CD14-positive monocyte (primary cell): ENCODE measurements around the gene NCF2. TPM values are rescaled to one million over a fixed set of nuclear protein-coding genes. Genes with fewer than 3 reads are reported as not detected.
A peak's percentile ranks its signal among the peaks of the same experiment; 100 is the strongest.

ENCODE experiments used
- DNase-seq, 3 donors: peaks; one replicate each; pipeline ENCODE4 v3.0.0-alpha.2; 2011 to 2022
- H2AFZ ChIP-seq: 2 replicates; pipeline ENCODE4 v1.6.0; 2012; ENCODE audit warnings: mild to moderate bottlenecking, low read depth, low read length, inconsistent platforms; ENCODE audit not compliant: insufficient read depth, poor library complexity, severe bottlenecking
- H3K27ac ChIP-seq, 2 donors: 1 replicate in 1 of 2; 2 replicates in 1 of 2; pipeline ENCODE4 v1.5.1; 2012 to 2013; ENCODE audit warnings: low read length in 2 of 2, control low read depth in 1 of 2, inconsistent platforms in 1 of 2, low read depth in 1 of 2, mild to moderate bottlenecking in 1 of 2
- H3K27me3 ChIP-seq, 2 donors: one replicate each; pipeline versions ENCODE4 v1.6.0 to v1.6.1; 2011 to 2013; ENCODE audit warnings: low read length in 2 of 2; ENCODE audit not compliant: control insufficient read depth in 2 of 2, insufficient read depth in 2 of 2
- H3K36me3 ChIP-seq, 2 donors: replicated peaks in 1 of 2; 1 replicate in 1 of 2; 2 replicates in 1 of 2; pipeline versions ENCODE4 v1.5.1 to v1.6.1; 2012 to 2013; ENCODE audit warnings: low read length in 2 of 2, control low read depth in 1 of 2, inconsistent platforms in 1 of 2, mild to moderate bottlenecking in 1 of 2; ENCODE audit not compliant: insufficient read depth in 2 of 2, control insufficient read depth in 1 of 2
- H3K4me1 ChIP-seq, 2 donors: 1 replicate in 1 of 2; 2 replicates in 1 of 2; pipeline versions ENCODE4 v1.5.1 to v1.6.1; 2012 to 2013; ENCODE audit warnings: low read length in 2 of 2, control low read depth in 1 of 2, inconsistent platforms in 1 of 2, mild to moderate bottlenecking in 1 of 2, moderate library complexity in 1 of 2; ENCODE audit not compliant: insufficient read depth in 2 of 2, control insufficient read depth in 1 of 2
- H3K4me2 ChIP-seq: replicated peaks from 2 replicates; pipeline ENCODE3; 2012; ENCODE audit warnings: low read length, moderate library complexity, mild to moderate bottlenecking; ENCODE audit not compliant: poor library complexity, severe bottlenecking; ENCODE audit errors: extremely low read depth
- H3K4me3 ChIP-seq, 3 experiments: fragments of 200-600 bp in 1 of 3; sonication (generic) in 1 of 3; replicated peaks in 1 of 3; 1 replicate in 2 of 3; 2 replicates in 1 of 3; pipeline ENCODE4 v1.5.1; 2011 to 2013; ENCODE audit warnings: low read length in 3 of 3, mild to moderate bottlenecking in 3 of 3, control low read depth in 2 of 3, low read depth in 2 of 3, inconsistent platforms in 1 of 3, moderate library complexity in 1 of 3
- H3K79me2 ChIP-seq: 2 replicates; pipeline ENCODE4 v1.6.0; 2012; ENCODE audit warnings: mild to moderate bottlenecking, control low read depth, inconsistent platforms, low read length, moderate library complexity; ENCODE audit not compliant: insufficient read depth
- H3K9ac ChIP-seq: 2 replicates; pipeline ENCODE4 v1.6.0; 2017; ENCODE audit warnings: low read length, mild to moderate bottlenecking; ENCODE audit not compliant: insufficient read depth, poor library complexity, severe bottlenecking
- H3K9me3 ChIP-seq, 2 donors: replicated peaks in 1 of 2; 1 replicate in 1 of 2; 2 replicates in 1 of 2; pipeline versions ENCODE4 v1.5.1 to v1.6.1; 2012 to 2013; ENCODE audit warnings: low read length in 2 of 2, control low read depth in 1 of 2; ENCODE audit not compliant: control insufficient read depth in 1 of 2, insufficient read depth in 1 of 2
- H4K20me1 ChIP-seq: 2 replicates; pipeline ENCODE4 v1.6.0; 2012; ENCODE audit warnings: mild to moderate bottlenecking, low read length, control low read depth, moderate library complexity; ENCODE audit not compliant: insufficient read depth
- H3K27ac Mint-ChIP-seq, 7 donors: one replicate each; pipeline ENCODE4 v1.8.0; 2020; ENCODE audit warnings: mild to moderate bottlenecking in 7 of 7, mixed read lengths in 7 of 7, moderate library complexity in 6 of 7, inconsistent platforms in 2 of 7
- H3K27me3 Mint-ChIP-seq, 3 donors: one replicate each; pipeline ENCODE4 v1.8.0; 2021 to 2022; ENCODE audit warnings: low read depth in 3 of 3, mild to moderate bottlenecking in 3 of 3, mixed read lengths in 3 of 3, moderate library complexity in 3 of 3, inconsistent platforms in 1 of 3
- H3K36me3 Mint-ChIP-seq, 2 donors: one replicate each; pipeline ENCODE4 v1.8.0; 2020; ENCODE audit warnings: mixed read lengths in 2 of 2, inconsistent platforms in 1 of 2, mild to moderate bottlenecking in 1 of 2
- H3K4me1 Mint-ChIP-seq: one replicate; pipeline ENCODE4 v1.8.0; 2020; ENCODE audit warnings: mild to moderate bottlenecking, mixed read lengths
- H3K4me3 Mint-ChIP-seq, 2 donors: one replicate each; pipeline ENCODE4 v1.8.0; 2020; ENCODE audit warnings: mild to moderate bottlenecking in 2 of 2, mixed read lengths in 2 of 2, moderate library complexity in 1 of 2
- H3K9me3 Mint-ChIP-seq, 7 donors: one replicate each; pipeline ENCODE4 v1.8.0; 2020 to 2022; ENCODE audit warnings: mixed read lengths in 7 of 7, mild to moderate bottlenecking in 6 of 7, moderate library complexity in 6 of 7, inconsistent platforms in 2 of 7
- WGBS: methylation state at CpG from one replicate; pipeline ENCODE4 v1.1.5; 2013; ENCODE audit warnings: missing lambda C conversion rate; ENCODE audit not compliant: insufficient coverage; 5-methylcytosine and 5-hydroxymethylcytosine counted together
- intact Hi-C, 2 donors: fragments of 100-400 bp; cut with micrococcal nuclease; formaldehyde crosslinking; loops; one replicate each; pipeline versions ENCODE4 v1.15.0 to v1.15.1; 2023
- polyA plus RNA-seq, 3 donors: library from polyadenylated mRNA; depleted of rRNA in 1 of 3; unstranded in 2 of 3; stranded (reverse) in 1 of 3; fragments of 300-500 nt in 2 of 3; fragments of >200 nt in 1 of 3; fragmentation: Illumina TruSeq in 2 of 3; gene quantifications; 1 replicate in 2 of 3; 2 replicates in 1 of 3; pipeline ENCODE4 v1.2.3, GENCODE V29; 2012 to 2021
- TF ChIP-seq, protein P1 (sequence below): fragments of 200-600 bp; IDR thresholded peaks from one replicate; pipeline ENCODE4 v1.8.0; 2022; ENCODE audit warnings: antibody characterized with exemption, mild to moderate bottlenecking

The NCF2 gene
- polyA plus RNA-seq, 3 donors = 509 to 697 (median 557) TPM

DNA sequence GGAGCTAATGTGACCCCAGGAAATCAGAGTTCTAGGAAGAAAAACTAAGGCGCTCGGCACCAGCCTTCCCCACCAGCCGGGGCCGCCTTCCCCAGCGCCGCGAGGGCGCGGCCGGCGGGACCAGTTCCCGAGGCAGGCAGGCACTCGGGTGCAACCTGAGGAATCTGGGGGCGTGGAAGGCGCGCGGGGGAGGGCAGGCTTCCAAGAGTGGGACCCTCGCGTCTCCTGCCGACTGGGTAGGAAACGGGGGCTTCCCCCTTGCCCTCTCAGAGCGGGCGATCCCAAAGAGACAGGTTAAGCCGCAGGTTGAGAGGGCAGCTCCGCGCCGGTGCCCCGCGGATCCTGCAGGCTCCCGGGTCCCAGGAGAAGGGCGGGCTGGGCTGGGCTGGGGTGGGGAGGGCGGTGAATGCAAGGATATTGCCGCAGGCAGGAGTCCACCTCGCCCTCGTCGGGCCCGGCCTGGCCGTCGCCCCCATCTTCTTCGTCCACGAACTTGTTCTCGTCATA, 44.9 kb upstream of the NCF2 start:
- TF ChIP-seq, protein P1, sequence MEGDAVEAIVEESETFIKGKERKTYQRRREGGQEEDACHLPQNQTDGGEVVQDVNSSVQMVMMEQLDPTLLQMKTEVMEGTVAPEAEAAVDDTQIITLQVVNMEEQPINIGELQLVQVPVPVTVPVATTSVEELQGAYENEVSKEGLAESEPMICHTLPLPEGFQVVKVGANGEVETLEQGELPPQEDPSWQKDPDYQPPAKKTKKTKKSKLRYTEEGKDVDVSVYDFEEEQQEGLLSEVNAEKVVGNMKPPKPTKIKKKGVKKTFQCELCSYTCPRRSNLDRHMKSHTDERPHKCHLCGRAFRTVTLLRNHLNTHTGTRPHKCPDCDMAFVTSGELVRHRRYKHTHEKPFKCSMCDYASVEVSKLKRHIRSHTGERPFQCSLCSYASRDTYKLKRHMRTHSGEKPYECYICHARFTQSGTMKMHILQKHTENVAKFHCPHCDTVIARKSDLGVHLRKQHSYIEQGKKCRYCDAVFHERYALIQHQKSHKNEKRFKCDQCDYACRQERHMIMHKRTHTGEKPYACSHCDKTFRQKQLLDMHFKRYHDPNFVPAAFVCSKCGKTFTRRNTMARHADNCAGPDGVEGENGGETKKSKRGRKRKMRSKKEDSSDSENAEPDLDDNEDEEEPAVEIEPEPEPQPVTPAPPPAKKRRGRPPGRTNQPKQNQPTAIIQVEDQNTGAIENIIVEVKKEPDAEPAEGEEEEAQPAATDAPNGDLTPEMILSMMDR = no peak
- Mint-ChIP-seq H3K27me3 (peaks cover 3 to 7% (median 5%) of the 10 kb centered on the region in 3 donors), H3K27ac (peak overlapping the region; percentile 97 to 100 (median 100)), H3K9me3 (peaks cover 0 to 2% (median 0%) of the 10 kb centered on the region in 7 donors), H3K36me3 (peaks cover 14 to 29% of the 10 kb centered on the region in 2 donors), H3K4me1 (peaks cover 39% of the 10 kb centered on the region), H3K4me3 (peak overlapping the region; percentile 100)
- peak overlapping the region; percentile 97 for H3K9ac ChIP-seq
- peak overlapping the region; percentile 97 for H3K4me2 ChIP-seq
- peaks cover 55% of the 10 kb centered on the region for H3K79me2 ChIP-seq
- intact Hi-C loops = loop anchor here in 1 of 2 donors (5.0 kb wide), 1 partner anchor 163 kb away; the partner anchor contains the start of gene SMG7
- peaks cover 31 to 54% of the 10 kb centered on the region in 2 donors for H3K4me1 ChIP-seq
- H3K27me3 ChIP-seq = no peaks in the 10 kb centered on the region
- WGBS = under 1% methylated on average over 37 of the region's 42 CpGs
- H3K4me3 ChIP-seq = peak overlapping the region; percentile 88 to 98 (median 95)
- H4K20me1 ChIP-seq = peaks cover 47% of the 10 kb centered on the region
- peak overlapping the region; percentile 91 to 97 for H3K27ac ChIP-seq
- H3K36me3 ChIP-seq = peaks cover 12 to 28% of the 10 kb centered on the region in 2 donors
- DNase-seq = peak in 1 of 3 donors; percentile 5
- H3K9me3 ChIP-seq = no peaks in the 10 kb centered on the region
- peak overlapping the region; percentile 68 for H2AFZ ChIP-seq

DNA sequence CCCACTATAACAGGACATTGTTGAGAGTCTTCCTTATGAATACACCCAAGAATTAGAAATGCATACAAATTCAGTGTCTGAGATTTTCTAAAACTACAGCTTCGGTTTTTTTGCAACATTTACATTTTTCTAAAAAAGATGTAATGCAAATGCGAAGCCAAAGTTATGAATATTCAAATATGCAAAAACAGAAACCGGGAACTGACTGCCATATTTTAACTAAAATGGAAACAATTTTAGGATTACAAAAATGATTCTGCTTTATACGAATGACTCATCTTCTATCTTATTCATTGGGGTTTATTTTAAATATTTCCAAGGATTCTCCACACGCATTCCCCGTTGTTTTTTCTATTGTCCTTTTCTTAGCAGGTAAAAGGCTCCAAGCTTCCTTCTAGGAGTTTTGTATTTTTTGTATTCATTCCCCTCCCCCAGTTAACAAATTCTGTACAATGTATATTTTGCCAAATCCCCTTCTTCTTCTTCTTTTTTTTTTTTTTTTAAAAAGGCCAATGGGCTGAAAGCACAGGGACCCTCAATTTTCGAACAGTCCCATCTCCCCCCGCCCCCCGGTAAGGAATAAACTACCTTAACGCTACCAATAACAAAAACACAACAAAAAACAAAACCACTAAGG, 44.3 kb upstream of the NCF2 start:
- Histone ChIP-seq H3K27me3 (no peaks in the 10 kb centered on the region), H3K27ac (peak overlapping the region; percentile 91 to 97), H3K79me2 (peaks cover 61% of the 10 kb centered on the region), H3K4me2 (peak overlapping the region; percentile 97), H3K9ac (peak overlapping the region; percentile 97), H4K20me1 (peaks cover 53% of the 10 kb centered on the region), H3K9me3 (no peaks in the 10 kb centered on the region), H3K4me1 (peaks cover 31 to 54% of the 10 kb centered on the region in 2 donors), H2AFZ (peak overlapping the region; percentile 68), H3K4me3 (peak overlapping the region; percentile 88 to 98 (median 95)), H3K36me3 (peaks cover 18 to 34% of the 10 kb centered on the region in 2 donors)
- Mint-ChIP-seq H3K9me3 (peaks cover 0 to 2% (median 0%) of the 10 kb centered on the region in 7 donors), H3K4me3 (peak overlapping the region; percentile 100), H3K36me3 (peaks cover 20 to 35% of the 10 kb centered on the region in 2 donors), H3K27me3 (peaks cover 3 to 7% (median 5%) of the 10 kb centered on the region in 3 donors), H3K27ac (peak overlapping the region; percentile 89 to 100 (median 100)), H3K4me1 (peaks cover 39% of the 10 kb centered on the region)
- DNase-seq = peak in 2 of 3 donors; percentile 37 to 56
- 0% methylated on average over 1 of the region's 10 CpGs for WGBS
- TF ChIP-seq, protein P1 = no peak
- intact Hi-C loops = loop anchor here (5.0 kb wide), 2 partner anchors 52 to 162 kb away; partner anchors contain the start of gene SMG7 (in 2 of the 2)
